ENCODE data around the gene TMEM266.

TMEM266 gene

DNA sequence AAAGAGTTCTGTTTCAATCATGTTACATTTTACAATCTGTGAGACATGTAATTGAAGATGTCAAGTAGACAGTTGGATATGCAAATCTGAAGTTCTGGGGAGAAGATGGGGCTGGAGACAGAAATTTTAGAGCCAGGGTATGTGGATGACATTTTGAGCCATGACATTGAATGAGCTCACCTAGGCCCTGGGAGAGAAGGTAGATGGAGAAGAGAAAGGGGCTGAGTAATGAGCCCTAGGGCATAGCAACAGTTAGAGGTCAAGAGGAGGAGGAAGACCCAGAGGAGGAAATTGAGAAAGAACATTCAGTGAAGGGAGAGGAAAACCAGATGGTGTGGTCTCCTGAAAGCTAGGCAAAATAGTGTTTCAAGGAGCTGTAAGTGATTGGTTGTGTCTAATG lies 15.3 kb downstream of the TMEM266 start:
- no peak for ATAC-seq
- TF ChIP-seq CSDC2 (CRISPR knock-in tag; IDR thresholded peaks at IDR 0.05): no peak
- TF ChIP-seq ISL1 (CRISPR knock-in tag; IDR thresholded peaks at IDR 0.05): no peak

GRCh38 chr15:76078285-76078877 lies 18.6 kb downstream of the TMEM266 start:
- no peak for TF ChIP-seq GLIS3 (CRISPR knock-in tag; IDR thresholded peaks at IDR 0.05)
- TF ChIP-seq ISL1 (CRISPR knock-in tag; IDR thresholded peaks at IDR 0.05): no peak
- ATAC-seq: no peak

DNA sequence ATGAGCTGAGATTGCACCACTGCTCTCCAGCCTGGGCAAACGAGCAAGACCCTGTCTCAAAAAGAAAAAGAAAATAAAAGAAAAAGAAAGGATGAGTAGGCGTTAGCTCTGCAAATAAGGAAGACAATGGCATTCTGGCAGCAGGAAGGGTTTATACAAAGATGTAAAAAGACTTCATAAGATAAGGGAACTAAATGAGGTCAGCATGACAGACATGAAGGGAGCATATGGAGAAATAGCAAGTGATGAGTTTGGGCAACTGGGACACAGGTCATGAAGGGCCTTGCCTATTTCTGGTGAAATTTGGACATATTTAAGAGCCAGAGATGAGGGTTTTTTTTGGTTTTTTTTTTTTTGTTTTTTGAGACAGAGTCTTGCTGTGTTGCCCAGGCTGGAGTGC lies 24.5 kb downstream of the TMEM266 start:
- ATAC-seq: no peak
- TF ChIP-seq TSHZ2 (CRISPR knock-in tag; IDR thresholded peaks at IDR 0.05) (no peak), ZNF70 (CRISPR knock-in tag; IDR thresholded peaks at IDR 0.05) (no peak), GLIS3 (CRISPR knock-in tag; IDR thresholded peaks at IDR 0.05) (no peak), TOX (CRISPR knock-in tag; IDR thresholded peaks at IDR 0.05; ENCODE audit: borderline replicate concordance) (no peak), CREB5 (CRISPR knock-in tag; IDR thresholded peaks at IDR 0.05; ENCODE audit: low read depth) (no peak), ZNF8 (CRISPR knock-in tag; IDR thresholded peaks at IDR 0.05) (no peak), RARB (CRISPR knock-in tag; IDR thresholded peaks at IDR 0.05) (no peak), OSR1 (CRISPR knock-in tag; IDR thresholded peaks at IDR 0.05) (no peak), ZFP30 (CRISPR knock-in tag; IDR thresholded peaks at IDR 0.05) (no peak), TCF4 (CRISPR knock-in tag; IDR thresholded peaks at IDR 0.05; ENCODE audit: borderline replicate concordance) (no peak), ESRRG (CRISPR knock-in tag; IDR thresholded peaks at IDR 0.05) (no peak), ISL1 (CRISPR knock-in tag; IDR thresholded peaks at IDR 0.05) (no peak), ZC3H10 (CRISPR knock-in tag; IDR thresholded peaks at IDR 0.05) (no peak), BACH2 (CRISPR knock-in tag; IDR thresholded peaks at IDR 0.05; ENCODE audit: borderline replicate concordance) (no peak), CSRNP3 (CRISPR knock-in tag; IDR thresholded peaks at IDR 0.05) (no peak), ZFP3 (CRISPR knock-in tag; IDR thresholded peaks at IDR 0.05) (no peak), CSDC2 (CRISPR knock-in tag; IDR thresholded peaks at IDR 0.05) (no peak), ARNTL (CRISPR knock-in tag; IDR thresholded peaks at IDR 0.05; ENCODE audit: borderline replicate concordance, low read depth) (no peak)

DNA sequence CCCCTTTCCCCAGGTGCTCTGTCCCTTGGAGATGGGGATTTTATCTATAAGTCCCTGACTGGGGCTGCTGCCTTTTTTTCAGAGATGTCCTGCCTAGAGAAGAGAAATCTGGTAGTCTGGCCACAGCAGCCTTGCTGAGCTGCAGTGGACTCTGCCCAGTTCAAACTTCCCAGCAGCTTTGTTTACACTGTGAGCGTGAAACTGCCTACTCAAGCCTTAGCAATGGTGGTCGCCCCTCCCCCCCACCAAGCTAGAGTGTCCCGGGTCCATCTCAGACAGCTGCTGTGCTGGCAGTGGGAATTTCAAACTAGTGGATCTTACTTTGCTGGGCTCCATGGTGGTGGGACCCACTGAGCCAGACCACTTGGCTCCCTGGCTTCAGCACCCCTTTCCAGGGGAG lies 38.9 kb downstream of the TMEM266 start:
- no peak for ATAC-seq
- TF ChIP-seq ZFP30 (CRISPR knock-in tag; IDR thresholded peaks at IDR 0.05): no peak
- TF ChIP-seq ISL1 (CRISPR knock-in tag; IDR thresholded peaks at IDR 0.05): no peak
- TF ChIP-seq ZNF8 (CRISPR knock-in tag; IDR thresholded peaks at IDR 0.05): no peak
- TF ChIP-seq RARB (CRISPR knock-in tag; IDR thresholded peaks at IDR 0.05): no peak
- TF ChIP-seq ZC3H10 (CRISPR knock-in tag; IDR thresholded peaks at IDR 0.05): no peak
- TF ChIP-seq PATZ1 (CRISPR knock-in tag; IDR thresholded peaks at IDR 0.05; ENCODE audit: borderline replicate concordance): no peak
- no peak for TF ChIP-seq TSHZ2 (CRISPR knock-in tag; IDR thresholded peaks at IDR 0.05)
- no peak for TF ChIP-seq ESRRG (CRISPR knock-in tag; IDR thresholded peaks at IDR 0.05)
- no peak for TF ChIP-seq CSRNP3 (CRISPR knock-in tag; IDR thresholded peaks at IDR 0.05)
- no peak for TF ChIP-seq OSR1 (CRISPR knock-in tag; IDR thresholded peaks at IDR 0.05)
- no peak for TF ChIP-seq SNAI2 (CRISPR knock-in tag; IDR thresholded peaks at IDR 0.05)
- no peak for TF ChIP-seq PPARA (CRISPR knock-in tag; IDR thresholded peaks at IDR 0.05; ENCODE audit: borderline replicate concordance)
- no peak for TF ChIP-seq ZFP3 (CRISPR knock-in tag; IDR thresholded peaks at IDR 0.05)
- TF ChIP-seq BACH2 (CRISPR knock-in tag; IDR thresholded peaks at IDR 0.05; ENCODE audit: borderline replicate concordance): no peak
- no peak for TF ChIP-seq TCF4 (CRISPR knock-in tag; IDR thresholded peaks at IDR 0.05; ENCODE audit: borderline replicate concordance)
